Psoas muscle (tissue), 8 donors: ENCODE measurements around the gene SPG11. TPM values are rescaled to one million over a fixed set of nuclear protein-coding genes. Genes with fewer than 3 reads are reported as not detected.

ENCODE experiments used
- ATAC-seq, 4 donors: fragments of 200-7000 bp; cut with Tn5 transposase; one replicate each; pipeline ENCODE4 v1.9.1; 2020; ENCODE audit warnings: moderate library complexity in 3 of 4, mild to moderate bottlenecking in 2 of 4
- DNase-seq, 2 donors: peaks; one replicate each; pipeline ENCODE4 v3.0.0-alpha.2; 2020
- H3K27ac ChIP-seq: fragments of 200-600 bp; one replicate; pipeline ENCODE4 v1.8.0; 2022
- H3K27me3 ChIP-seq, 3 donors: fragments of 200-600 bp in 1 of 3; one replicate each; pipeline versions ENCODE4 v1.6.1 to v1.8.0; 2013 to 2022; ENCODE audit warnings: low read length in 2 of 3, mild to moderate bottlenecking in 2 of 3, moderate library complexity in 1 of 3; ENCODE audit not compliant: insufficient read depth in 3 of 3
- H3K36me3 ChIP-seq, 2 donors: fragments of 200-600 bp in 1 of 2; one replicate each; pipeline versions ENCODE4 v1.6.1 to v1.8.0; 2013 to 2022; ENCODE audit warnings: low read depth in 1 of 2, mild to moderate bottlenecking in 1 of 2, moderate library complexity in 1 of 2; ENCODE audit not compliant: insufficient read depth in 1 of 2
- H3K4me1 ChIP-seq: fragments of 200-600 bp; one replicate; pipeline ENCODE4 v1.8.0; 2022
- H3K4me3 ChIP-seq: fragments of 200-600 bp; one replicate; pipeline ENCODE4 v1.8.0; 2022; ENCODE audit warnings: mild to moderate bottlenecking
- H3K9me3 ChIP-seq: fragments of 200-600 bp; one replicate; pipeline ENCODE4 v1.8.0; 2022
- CTCF ChIP-seq: fragments of 200-600 bp; IDR thresholded peaks from one replicate; pipeline ENCODE4 v1.8.0; 2022; ENCODE audit warnings: antibody characterized with exemption
- WGBS, 3 donors: extraction: QIAGEN DNeasy Blood & Tissue Kit; methylation state at CpG; one replicate each; pipeline versions ENCODE4 v1.1.6 to v1.1.7; 2013; 5-methylcytosine and 5-hydroxymethylcytosine counted together
- intact Hi-C, 2 donors: fragments of 100-400 bp; cut with DNase I; formaldehyde crosslinking; loops; one replicate each; pipeline versions ENCODE4 v1.11.0 to v1.14.2; 2022
- polyA plus RNA-seq, 3 donors: library from polyadenylated mRNA; stranded (reverse); fragments of 200-250 nt; gene quantifications; one replicate each; pipeline ENCODE4 v1.2.3, GENCODE V29; 2013
- total RNA-seq, 4 donors: library from RNA; stranded (reverse); fragmentation: NEBNext Ultra II Directional in 2 of 4; extraction: Animal tissue kit (Norgen Biotek cat#: 25700) in 2 of 4; gene quantifications; one replicate each; pipeline versions ENCODE4 v1.2.1 to v1.2.4, GENCODE V29; 2021 to 2023
- donor health status: healthy with polysubstance abuse.
- donor health status: DM: no; HTN: no; CAD: no; lungs with moderate emphysema.
- donor health status: Bipolar disorder and iron deficiency.
- donor health status: healthy.
- donor health status: DM: yes; HTN: yes; CAD: no.
- donor health status: DM: no; HTN: no; CAD: no.
- donor health status: DM: no; HTN: no; CAD: no.
- donor health status: DM: yes; HTN: yes; CAD: no.

SPG11 gene
- total and polyA plus RNA-seq, 7 donors: 10.3 to 38.1 (median 26.3) TPM

GRCh38 chr15:44529864-44530604 lies 133.4 kb downstream of the SPG11 start:
- ATAC-seq (no peak), DNase-seq (no peak)
- Histone ChIP-seq H3K27me3 (no peaks in the 10 kb centered on the region), H3K9me3 (no peaks in the 10 kb centered on the region), H3K27ac (no peak overlapping the region), H3K4me1 (peaks cover 4% of the 10 kb centered on the region), H3K4me3 (no peak overlapping the region), H3K36me3 (peaks cover 0 to 83% of the 10 kb centered on the region in 2 donors)
- intact Hi-C loops: no loop called here
- no peak for TF ChIP-seq CTCF
- WGBS, 3 donors: 70 to 79% (median 73%) methylated on average over 10 of the region's 10 CpGs

GRCh38 chr15:44527241-44527640 lies 136.2 kb downstream of the SPG11 start:
- no peak for DNase-seq
- Histone ChIP-seq H3K4me1 (no peaks in the 10 kb centered on the region), H3K4me3 (no peak overlapping the region), H3K27me3 (no peaks in the 10 kb centered on the region), H3K9me3 (no peaks in the 10 kb centered on the region), H3K36me3 (peaks cover 0 to 86% of the 10 kb centered on the region in 2 donors), H3K27ac (no peak overlapping the region)
- intact Hi-C loops: no loop called here
- no peak for TF ChIP-seq CTCF
- 81 to 89% (median 84%) methylated on average over 2 of the region's 2 CpGs for WGBS, 3 donors
- no peak for ATAC-seq

- no peaks in the 10 kb centered on the region for H3K9me3 ChIP-seq
- TF ChIP-seq CTCF: no peak
- DNase-seq: no peak
- no peak for ATAC-seq
- WGBS, 3 donors: 96 to 100% (median 97%) methylated on average over 1 of the region's 1 CpG
- H3K4me1 ChIP-seq: no peaks in the 10 kb centered on the region
- peaks cover 0 to 90% of the 10 kb centered on the region in 2 donors for H3K36me3 ChIP-seq
- H3K4me3 ChIP-seq: no peak overlapping the region
- H3K27ac ChIP-seq: no peak overlapping the region
- intact Hi-C loops: no loop called here
- H3K27me3 ChIP-seq: no peaks in the 10 kb centered on the region
These were observed 138.4 kb downstream of the SPG11 start for GRCh38 chr15:44525018-44525417.

GRCh38 chr15:44519537-44519936 lies 143.9 kb downstream of the SPG11 start:
- H3K27ac ChIP-seq: no peak overlapping the region
- ATAC-seq: no peak
- H3K36me3 ChIP-seq: peaks cover 0 to 83% of the 10 kb centered on the region in 2 donors
- DNase-seq: no peak
- no peaks in the 10 kb centered on the region for H3K27me3 ChIP-seq
- no peaks in the 10 kb centered on the region for H3K4me1 ChIP-seq
- no peak for TF ChIP-seq CTCF
- H3K9me3 ChIP-seq: no peaks in the 10 kb centered on the region
- H3K4me3 ChIP-seq: no peak overlapping the region
- 92 to 93% (median 92%) methylated on average over 6 of the region's 6 CpGs for WGBS, 3 donors
- intact Hi-C loops: no loop called here

GRCh38 chr15:44516436-44516835 lies 147.0 kb downstream of the SPG11 start:
- ATAC-seq (no peak), DNase-seq (no peak)
- Histone ChIP-seq H3K27me3 (no peaks in the 10 kb centered on the region), H3K9me3 (no peaks in the 10 kb centered on the region), H3K4me3 (no peak overlapping the region), H3K4me1 (no peaks in the 10 kb centered on the region), H3K36me3 (peaks cover 0 to 56% of the 10 kb centered on the region in 2 donors), H3K27ac (no peak overlapping the region)
- intact Hi-C loops: no loop called here
- no peak for TF ChIP-seq CTCF
